ENCODE results near the gene RXRB.
"Not testable (repeated sequence)": the region's sequence is repeated elsewhere in the genome, so short reads cannot be mapped to it uniquely, and the experiment has no call there.

The RXRB gene

GRCh38 chr6:33226503-33227120 lies 26.1 kb upstream of the RXRB start:
- not testable (repeated sequence) for H3K56ac ChIP-seq (ENCODE audit: low read length); H3K4me2 ChIP-seq (ENCODE audit: low read length); H4K5ac ChIP-seq (ENCODE audit: low read length); H3K27me3 ChIP-seq (ENCODE audit: insufficient read depth, low read length, poor library complexity); H3K4ac ChIP-seq (ENCODE audit: low read depth, low read length); H3K79me1 ChIP-seq (ENCODE audit: low read length); H3K4me1 ChIP-seq (ENCODE audit: control insufficient read depth, low read depth, low read length); H3K36me3 ChIP-seq (ENCODE audit: control insufficient read depth, insufficient read depth, low read length); H3K9ac ChIP-seq (ENCODE audit: low read length); H3K18ac ChIP-seq (ENCODE audit: low read length); H3K4me3 ChIP-seq (ENCODE audit: low read length); H3K27ac ChIP-seq (ENCODE audit: low read depth, low read length); H2BK5ac ChIP-seq (ENCODE audit: low read length); H3K79me2 ChIP-seq (ENCODE audit: control insufficient read depth, insufficient read depth, low read length); H2AK5ac ChIP-seq (ENCODE audit: low read length); H4K8ac ChIP-seq (ENCODE audit: low read depth, low read length); H2BK120ac ChIP-seq (ENCODE audit: low read depth, low read length); H2BK15ac ChIP-seq (replicated peaks; ENCODE audit: low read depth); DNase-seq; H3K23ac ChIP-seq (ENCODE audit: low read length)
- WGBS (ENCODE audit: extremely low coverage, insufficient coverage, low lambda C conversion rate), result no CpG with 5 or more reads among the region's 14 CpGs

GRCh38 chr6:33217681-33218080 lies 17.2 kb upstream of the RXRB start:
- Histone ChIP-seq H3K18ac (ENCODE audit: low read length) (no peak overlapping the region), H3K4me3 (ENCODE audit: low read length) (no peak overlapping the region), H4K5ac (ENCODE audit: low read length) (no peak overlapping the region), H3K4me1 (ENCODE audit: control insufficient read depth, low read depth, low read length) (no peaks in the 10 kb centered on the region), H3K79me2 (ENCODE audit: control insufficient read depth, insufficient read depth, low read length) (no peaks in the 10 kb centered on the region), H3K4me2 (ENCODE audit: low read length) (no peak overlapping the region), H4K8ac (ENCODE audit: low read depth, low read length) (no peak overlapping the region), H2AK5ac (ENCODE audit: low read length) (no peak overlapping the region), H2BK5ac (ENCODE audit: low read length) (no peak overlapping the region), H3K56ac (ENCODE audit: low read length) (no peak overlapping the region), H3K79me1 (ENCODE audit: low read length) (no peaks in the 10 kb centered on the region), H2BK15ac (replicated peaks; ENCODE audit: low read depth) (no peak overlapping the region), H2BK120ac (ENCODE audit: low read depth, low read length) (no peak overlapping the region), H3K27ac (ENCODE audit: low read depth, low read length) (no peak overlapping the region), H3K36me3 (ENCODE audit: control insufficient read depth, insufficient read depth, low read length) (no peaks in the 10 kb centered on the region), H3K4ac (ENCODE audit: low read depth, low read length) (no peak overlapping the region), H3K9ac (ENCODE audit: low read length) (no peak overlapping the region), H3K23ac (ENCODE audit: low read length) (no peak overlapping the region), H3K27me3 (ENCODE audit: insufficient read depth, low read length, poor library complexity) (peaks cover 3% of the 10 kb centered on the region)
- no CpG with 5 or more reads among the region's 3 CpGs for WGBS (ENCODE audit: extremely low coverage, insufficient coverage, low lambda C conversion rate)
- DNase-seq, result no peak

GRCh38 chr6:33217246-33217645 lies 16.8 kb upstream of the RXRB start:
- Histone ChIP-seq H2BK120ac (ENCODE audit: low read depth, low read length) (no peak overlapping the region), H3K4me2 (ENCODE audit: low read length) (no peak overlapping the region), H3K79me2 (ENCODE audit: control insufficient read depth, insufficient read depth, low read length) (no peaks in the 10 kb centered on the region), H3K4me3 (ENCODE audit: low read length) (no peak overlapping the region), H4K8ac (ENCODE audit: low read depth, low read length) (no peak overlapping the region), H3K36me3 (ENCODE audit: control insufficient read depth, insufficient read depth, low read length) (no peaks in the 10 kb centered on the region), H2BK5ac (ENCODE audit: low read length) (no peak overlapping the region), H3K79me1 (ENCODE audit: low read length) (no peaks in the 10 kb centered on the region), H3K4ac (ENCODE audit: low read depth, low read length) (no peak overlapping the region), H4K5ac (ENCODE audit: low read length) (no peak overlapping the region), H3K27ac (ENCODE audit: low read depth, low read length) (no peak overlapping the region), H3K27me3 (ENCODE audit: insufficient read depth, low read length, poor library complexity) (peaks cover 3% of the 10 kb centered on the region), H2AK5ac (ENCODE audit: low read length) (no peak overlapping the region), H3K9ac (ENCODE audit: low read length) (no peak overlapping the region), H3K4me1 (ENCODE audit: control insufficient read depth, low read depth, low read length) (no peaks in the 10 kb centered on the region), H3K18ac (ENCODE audit: low read length) (no peak overlapping the region), H3K56ac (ENCODE audit: low read length) (no peak overlapping the region), H3K23ac (ENCODE audit: low read length) (no peak overlapping the region), H2BK15ac (replicated peaks; ENCODE audit: low read depth) (no peak overlapping the region)
- no peak for DNase-seq
- WGBS (ENCODE audit: extremely low coverage, insufficient coverage, low lambda C conversion rate), result no CpG with 5 or more reads among the region's 6 CpGs

GRCh38 chr6:33216117-33216649 lies 15.7 kb upstream of the RXRB start:
- Histone ChIP-seq H2AK5ac (ENCODE audit: low read length) (no peak overlapping the region), H3K4me3 (ENCODE audit: low read length) (no peak overlapping the region), H2BK15ac (replicated peaks; ENCODE audit: low read depth) (no peak overlapping the region), H3K23ac (ENCODE audit: low read length) (no peak overlapping the region), H3K4me1 (ENCODE audit: control insufficient read depth, low read depth, low read length) (no peaks in the 10 kb centered on the region), H4K5ac (ENCODE audit: low read length) (no peak overlapping the region), H2BK120ac (ENCODE audit: low read depth, low read length) (no peak overlapping the region), H3K9ac (ENCODE audit: low read length) (no peak overlapping the region), H3K27me3 (ENCODE audit: insufficient read depth, low read length, poor library complexity) (peaks cover 3% of the 10 kb centered on the region), H3K27ac (ENCODE audit: low read depth, low read length) (no peak overlapping the region), H3K79me1 (ENCODE audit: low read length) (no peaks in the 10 kb centered on the region), H3K4me2 (ENCODE audit: low read length) (no peak overlapping the region), H3K36me3 (ENCODE audit: control insufficient read depth, insufficient read depth, low read length) (no peaks in the 10 kb centered on the region), H2BK5ac (ENCODE audit: low read length) (no peak overlapping the region), H3K56ac (ENCODE audit: low read length) (no peak overlapping the region), H3K79me2 (ENCODE audit: control insufficient read depth, insufficient read depth, low read length) (no peaks in the 10 kb centered on the region), H4K8ac (ENCODE audit: low read depth, low read length) (no peak overlapping the region), H3K4ac (ENCODE audit: low read depth, low read length) (no peak overlapping the region), H3K18ac (ENCODE audit: low read length) (no peak overlapping the region)
- no CpG with 5 or more reads among the region's 4 CpGs for WGBS (ENCODE audit: extremely low coverage, insufficient coverage, low lambda C conversion rate)
- no peak for DNase-seq

GRCh38 chr6:33215271-33216116 lies 15.0 kb upstream of the RXRB start:
- no peak overlapping the region for H3K56ac ChIP-seq (ENCODE audit: low read length)
- no peak for DNase-seq
- no peak overlapping the region for H3K18ac ChIP-seq (ENCODE audit: low read length)
- no peak overlapping the region for H3K23ac ChIP-seq (ENCODE audit: low read length)
- no peak overlapping the region for H3K4me3 ChIP-seq (ENCODE audit: low read length)
- no peak overlapping the region for H2AK5ac ChIP-seq (ENCODE audit: low read length)
- H3K4me1 ChIP-seq (ENCODE audit: control insufficient read depth, low read depth, low read length), result no peaks in the 10 kb centered on the region
- H3K36me3 ChIP-seq (ENCODE audit: control insufficient read depth, insufficient read depth, low read length), result no peaks in the 10 kb centered on the region
- H2BK5ac ChIP-seq (ENCODE audit: low read length), result no peak overlapping the region
- no CpG with 5 or more reads among the region's 9 CpGs for WGBS (ENCODE audit: extremely low coverage, insufficient coverage, low lambda C conversion rate)
- peaks cover 3% of the 10 kb centered on the region for H3K27me3 ChIP-seq (ENCODE audit: insufficient read depth, low read length, poor library complexity)
- H3K79me2 ChIP-seq (ENCODE audit: control insufficient read depth, insufficient read depth, low read length), result no peaks in the 10 kb centered on the region
- no peaks in the 10 kb centered on the region for H3K79me1 ChIP-seq (ENCODE audit: low read length)
- H4K5ac ChIP-seq (ENCODE audit: low read length), result no peak overlapping the region
- H2BK120ac ChIP-seq (ENCODE audit: low read depth, low read length), result no peak overlapping the region
- H3K4me2 ChIP-seq (ENCODE audit: low read length), result no peak overlapping the region
- no peak overlapping the region for H3K27ac ChIP-seq (ENCODE audit: low read depth, low read length)
- H3K9ac ChIP-seq (ENCODE audit: low read length), result no peak overlapping the region
- no peak overlapping the region for H3K4ac ChIP-seq (ENCODE audit: low read depth, low read length)
- no peak overlapping the region for H4K8ac ChIP-seq (ENCODE audit: low read depth, low read length)
- no peak overlapping the region for H2BK15ac ChIP-seq (replicated peaks; ENCODE audit: low read depth)

Measured in mesendoderm (in vitro differentiated cells).